GM12873 (cell line): ENCODE measurements around the gene ZP2.

ENCODE experiments used
- CTCF ChIP-seq: IDR thresholded peaks from 2 replicates; pipeline ENCODE4 v1.5.1; 2012; ENCODE audit warnings: low read depth, mild to moderate bottlenecking, moderate library complexity, low read length, control low read depth; ENCODE audit not compliant: insufficient read depth; ENCODE audit errors: missing control alignments

Gene ZP2

GRCh38 chr16:21239646-21240045 is 28.3 kb upstream of the ZP2 start:
- no peak for TF ChIP-seq CTCF

- TF ChIP-seq CTCF, result no peak
Observed at GRCh38 chr16:21236831-21237230, 25.5 kb upstream of the ZP2 start.

- TF ChIP-seq CTCF, result no peak
Observed at GRCh38 chr16:21235199-21235585, 23.8 kb upstream of the ZP2 start.

- TF ChIP-seq CTCF, result no peak
Observed at GRCh38 chr16:21233521-21234150, 22.3 kb upstream of the ZP2 start, which contains the start of gene ANKS4B. TSS of gene ANKS4B (plus strand) at chr16:21233699. CDS start at chr16:21233738, 39 bp downstream.

GRCh38 chr16:21233045-21233520 is 21.7 kb upstream of the ZP2 start:
- TF ChIP-seq CTCF, result no peak

GRCh38 chr16:21228361-21228872 is 17.0 kb upstream of the ZP2 start:
- no peak for TF ChIP-seq CTCF

GRCh38 chr16:21227866-21228265 is 16.5 kb upstream of the ZP2 start:
- no peak for TF ChIP-seq CTCF
